ENCODE data around the gene TREX2. TPM values are rescaled to one million over a fixed set of nuclear protein-coding genes. Genes with fewer than 3 reads are reported as not detected.

The TREX2 gene
- total and polyA plus RNA-seq, 2 of the 4 experiments (the other 2 are of a cell fraction) = 0.36 to 0.84 TPM

GRCh38 chrX:153446636-153446936, 730 bp upstream of the TREX2 start:
- no peak overlapping the region for H2BK20ac ChIP-seq (ENCODE audit: low read depth, low read length)
- no peak overlapping the region for H3K27ac ChIP-seq (ENCODE audit: insufficient read depth, low read length)
- no peaks in the 10 kb centered on the region for H3K9me1 ChIP-seq (ENCODE audit: insufficient read depth, low read length)
- H4K91ac ChIP-seq (ENCODE audit: insufficient read depth, low read depth, low read length) = no peak overlapping the region
- in situ Hi-C loops (cut with MboI; ENCODE audit: low sequenced_read_pairs) (no loop called here), intact Hi-C loops (cut with micrococcal nuclease) (no loop called here), dilution Hi-C loops (cut with HindIII; ENCODE audit: low sequenced_read_pairs, unreplicated experiment) (no loop called here)
- no peak overlapping the region for H2BK5ac ChIP-seq (ENCODE audit: low read depth, low read length, poor library complexity, severe bottlenecking)
- no peak overlapping the region for H2AK5ac ChIP-seq (ENCODE audit: low read depth, low read length)
- no peaks in the 10 kb centered on the region for H3K36me3 ChIP-seq (ENCODE audit: control insufficient read depth, insufficient read depth, low read length)
- TF ChIP-seq RCOR1 (IDR thresholded peaks at IDR 0.05; ENCODE audit: insufficient replicate concordance, low read length) (no peak), CEBPB (IDR thresholded peaks at IDR 0.05; ENCODE audit: low read depth, low read length) (no peak), FOS (IDR thresholded peaks at IDR 0.05; ENCODE audit: low read depth, low read length) (no peak), MXI1 (IDR thresholded peaks at IDR 0.05; ENCODE audit: borderline replicate concordance, low read depth, low read length) (no peak), RFX5 (IDR thresholded peaks at IDR 0.05; ENCODE audit: low read depth, low read length) (no peak), MAZ (IDR thresholded peaks at IDR 0.05; ENCODE audit: borderline replicate concordance, low read depth, low read length) (no peak), SMC3 (IDR thresholded peaks at IDR 0.05; ENCODE audit: low read depth, low read length) (no peak), BHLHE40 (IDR thresholded peaks at IDR 0.05; ENCODE audit: low read depth, low read length) (no peak), MAFK (IDR thresholded peaks at IDR 0.05; ENCODE audit: low read depth, low read length) (no peak), POLR2A (IDR thresholded peaks at IDR 0.05; ENCODE audit: low read depth, low read length) (no peak), USF2 (IDR thresholded peaks at IDR 0.05; ENCODE audit: low read depth, low read length) (no peak), NFE2L2 (IDR thresholded peaks at IDR 0.05; ENCODE audit: low read depth, low read length) (no peak), RAD21 (IDR thresholded peaks at IDR 0.05; ENCODE audit: low read length) (no peak), CTCF (conservative IDR thresholded peaks at IDR 0.05; ENCODE audit: low read depth, low read length) (no peak), CHD1 (IDR thresholded peaks at IDR 0.05; ENCODE audit: low read depth, low read length) (no peak), ELK1 (IDR thresholded peaks at IDR 0.05; ENCODE audit: borderline replicate concordance, low read depth, low read length) (no peak)
- no peaks in the 10 kb centered on the region for H3K79me1 ChIP-seq (ENCODE audit: low read depth in 1 of 2, low read length in 2 of 2)
- no peak overlapping the region for H3K4me2 ChIP-seq (ENCODE audit: low read depth, low read length)
- no peak overlapping the region for H2BK15ac ChIP-seq (ENCODE audit: low read depth, low read length)
- H2AFZ ChIP-seq (replicated peaks; ENCODE audit: low read length, poor library complexity) = no peak overlapping the region
- DNase-seq (no peak), ATAC-seq (ENCODE audit: low read depth) (no peak)
- no peak overlapping the region for H3K4me3 ChIP-seq (ENCODE audit: insufficient read depth, low read depth, low read length)
- H3K23ac ChIP-seq (ENCODE audit: low read depth, low read length) = no peak overlapping the region
- H2AK9ac ChIP-seq (replicated peaks; ENCODE audit: low read depth, low read length, poor library complexity) = no peak overlapping the region
- 67% methylated on average over 3 of the region's 10 CpGs; no CpG with 5 or more reads in 1 of the 2 experiments for WGBS, 2 experiments (ENCODE audit: extremely low coverage in 2 of 2, insufficient read length in 1 of 2)
- no TSS peak for BruUV-seq (replicated peaks)
- no peaks in the 10 kb centered on the region; the same call in 1 of the 2 replicates for H4K20me1 ChIP-seq (ENCODE audit: insufficient read depth, low read length)
- H3K4ac ChIP-seq (ENCODE audit: low read depth, low read length) = no peak overlapping the region
- H3K56ac ChIP-seq (ENCODE audit: extremely low read depth, insufficient read depth, low read length) = no peak overlapping the region
- no peak overlapping the region for H3K18ac ChIP-seq (ENCODE audit: low read depth, low read length)
- no peak overlapping the region for H3K9ac ChIP-seq (ENCODE audit: low read depth, low read length)
- H4K8ac ChIP-seq (ENCODE audit: low read depth in 2 of 2, low read length in 2 of 2) = no peak overlapping the region
- H3K14ac ChIP-seq (replicated peaks; ENCODE audit: low read depth, low read length) = no peak overlapping the region
- ChIA-PET POLR2A (ENCODE audit: unreplicated experiment) (no interaction called here), CTCF (no interaction called here)
- no peaks in the 10 kb centered on the region for H3K4me1 ChIP-seq (ENCODE audit: control insufficient read depth, insufficient read depth, low read length)
- H4K5ac ChIP-seq (ENCODE audit: low read depth, low read length) = no peak overlapping the region
- H2BK120ac ChIP-seq (ENCODE audit: low read depth, low read length) = no peak overlapping the region
- H3K27me3 ChIP-seq (ENCODE audit: control insufficient read depth, insufficient read depth, low read length) = peaks cover 2% of the 10 kb centered on the region; the same call in 1 of the 2 replicates
- H3K9me3 ChIP-seq (ENCODE audit: control insufficient read depth, insufficient read depth, low read length) = peaks cover 3% of the 10 kb centered on the region; the same call in 1 of the 2 replicates

Measured in IMR-90 (cell line).